ENCODE data around the gene ERBB2. TPM values are rescaled to one million over a fixed set of nuclear protein-coding genes. Genes with fewer than 3 reads are reported as not detected.

ERBB2 gene
- total RNA-seq = 36.6 and 51.4 TPM in 2 replicates

DNA sequence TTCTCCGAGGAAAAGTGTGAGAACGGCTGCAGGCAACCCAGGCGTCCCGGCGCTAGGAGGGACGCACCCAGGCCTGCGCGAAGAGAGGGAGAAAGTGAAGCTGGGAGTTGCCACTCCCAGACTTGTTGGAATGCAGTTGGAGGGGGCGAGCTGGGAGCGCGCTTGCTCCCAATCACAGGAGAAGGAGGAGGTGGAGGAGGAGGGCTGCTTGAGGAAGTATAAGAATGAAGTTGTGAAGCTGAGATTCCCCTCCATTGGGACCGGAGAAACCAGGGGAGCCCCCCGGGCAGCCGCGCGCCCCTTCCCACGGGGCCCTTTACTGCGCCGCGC is at the start of gene ERBB2:
ERBB2 (plus strand) TSS at position 247 of the 330 bp plus-strand sequence. CDS start 175 bp downstream, outside the sequence.

DNA sequence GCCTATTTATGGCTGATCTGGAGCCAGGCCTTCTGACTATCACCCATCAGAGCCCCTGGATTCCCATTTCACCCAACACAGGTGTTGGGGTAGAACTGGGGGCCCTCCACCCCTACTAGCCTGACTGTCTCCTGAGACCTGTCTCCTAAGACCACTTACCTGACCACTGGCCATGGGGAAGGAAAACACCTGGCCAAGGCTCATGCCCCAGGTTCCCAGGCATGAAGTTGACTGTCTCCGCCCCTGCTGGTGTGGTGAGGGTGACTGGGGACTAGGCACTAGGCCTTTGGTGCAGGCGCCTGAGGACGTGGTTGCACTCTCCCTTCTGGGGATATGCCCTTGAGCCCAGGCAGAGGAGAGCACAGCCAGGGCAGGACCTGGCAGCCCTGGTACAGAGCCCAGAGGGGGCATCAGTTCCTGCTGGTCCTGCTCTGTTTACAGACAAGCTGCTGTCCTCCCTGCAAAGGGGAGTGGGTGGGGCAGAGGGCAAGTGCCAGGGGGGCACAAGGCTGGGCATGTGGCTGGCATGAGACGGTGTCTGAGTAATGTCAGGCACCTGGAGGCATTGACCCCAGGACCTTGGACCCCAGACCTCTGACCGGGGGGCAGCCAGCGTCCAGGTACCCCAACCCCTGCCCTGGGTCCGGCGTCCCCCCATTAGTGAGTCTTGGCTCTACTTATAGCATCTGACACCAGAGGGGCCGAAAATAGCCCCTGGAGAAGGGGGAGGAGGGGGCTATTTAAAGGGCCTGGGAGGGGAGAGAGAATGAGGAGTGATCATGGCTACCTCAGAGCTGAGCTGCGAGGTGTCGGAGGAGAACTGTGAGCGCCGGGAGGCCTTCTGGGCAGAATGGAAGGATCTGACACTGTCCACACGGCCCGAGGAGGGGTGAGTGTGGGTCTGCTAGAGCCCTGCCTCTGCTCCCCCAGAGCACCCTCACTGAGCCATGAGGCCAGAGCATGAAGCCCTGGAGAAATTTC is 35.0 kb upstream of the ERBB2 start, which contains the start of gene TCAP:
TCAP (plus strand) TSS at position 769 of the 981 bp plus-strand sequence; CDS start at position 780, 11 bp downstream.

DNA sequence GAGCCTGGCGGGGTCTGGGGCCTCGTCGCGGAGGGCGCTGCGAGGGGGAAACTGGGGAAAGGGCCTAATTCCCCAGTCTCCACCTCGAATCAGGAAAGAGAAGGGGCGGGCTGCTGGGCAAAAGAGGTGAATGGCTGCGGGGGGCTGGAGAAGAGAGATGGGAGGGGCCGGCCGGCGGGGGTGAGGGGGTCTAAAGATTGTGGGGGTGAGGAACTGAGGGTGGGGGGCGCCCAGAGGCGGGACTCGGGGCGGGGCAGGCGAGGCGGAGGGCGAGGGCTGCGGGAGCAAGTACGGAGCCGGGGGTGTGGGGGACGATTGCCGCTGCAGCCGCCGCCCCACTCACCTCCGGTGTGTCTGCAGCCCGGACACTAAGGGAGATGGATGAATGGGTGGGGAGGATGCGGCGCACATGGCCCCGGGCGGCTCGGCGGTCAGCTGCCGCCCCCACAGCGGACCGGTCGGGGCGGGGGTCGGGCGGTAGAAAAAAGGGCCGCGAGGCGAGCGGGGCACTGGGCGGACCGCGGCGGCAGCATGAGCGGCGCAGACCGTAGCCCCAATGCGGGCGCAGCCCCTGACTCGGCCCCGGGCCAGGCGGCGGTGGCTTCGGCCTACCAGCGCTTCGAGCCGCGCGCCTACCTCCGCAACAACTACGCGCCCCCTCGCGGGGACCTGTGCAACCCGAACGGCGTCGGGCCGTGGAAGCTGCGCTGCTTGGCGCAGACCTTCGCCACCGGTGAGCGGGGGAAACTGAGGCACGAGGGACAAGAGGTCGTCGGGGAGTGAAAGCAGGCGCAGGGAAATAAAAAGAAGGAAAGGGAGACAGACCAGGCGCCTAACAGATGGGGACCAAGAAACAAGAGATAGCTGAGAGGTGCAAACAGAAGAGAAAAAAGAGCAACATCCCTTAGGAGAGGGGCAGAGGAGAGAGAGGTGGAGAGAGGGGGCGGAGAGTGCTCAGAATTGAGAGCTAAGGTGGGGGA is 31.6 kb upstream of the ERBB2 start, which contains the start of gene PNMT:
PNMT (plus strand) TSS at position 509 of the 980 bp plus-strand sequence; CDS start at position 532, 23 bp downstream.

DNA sequence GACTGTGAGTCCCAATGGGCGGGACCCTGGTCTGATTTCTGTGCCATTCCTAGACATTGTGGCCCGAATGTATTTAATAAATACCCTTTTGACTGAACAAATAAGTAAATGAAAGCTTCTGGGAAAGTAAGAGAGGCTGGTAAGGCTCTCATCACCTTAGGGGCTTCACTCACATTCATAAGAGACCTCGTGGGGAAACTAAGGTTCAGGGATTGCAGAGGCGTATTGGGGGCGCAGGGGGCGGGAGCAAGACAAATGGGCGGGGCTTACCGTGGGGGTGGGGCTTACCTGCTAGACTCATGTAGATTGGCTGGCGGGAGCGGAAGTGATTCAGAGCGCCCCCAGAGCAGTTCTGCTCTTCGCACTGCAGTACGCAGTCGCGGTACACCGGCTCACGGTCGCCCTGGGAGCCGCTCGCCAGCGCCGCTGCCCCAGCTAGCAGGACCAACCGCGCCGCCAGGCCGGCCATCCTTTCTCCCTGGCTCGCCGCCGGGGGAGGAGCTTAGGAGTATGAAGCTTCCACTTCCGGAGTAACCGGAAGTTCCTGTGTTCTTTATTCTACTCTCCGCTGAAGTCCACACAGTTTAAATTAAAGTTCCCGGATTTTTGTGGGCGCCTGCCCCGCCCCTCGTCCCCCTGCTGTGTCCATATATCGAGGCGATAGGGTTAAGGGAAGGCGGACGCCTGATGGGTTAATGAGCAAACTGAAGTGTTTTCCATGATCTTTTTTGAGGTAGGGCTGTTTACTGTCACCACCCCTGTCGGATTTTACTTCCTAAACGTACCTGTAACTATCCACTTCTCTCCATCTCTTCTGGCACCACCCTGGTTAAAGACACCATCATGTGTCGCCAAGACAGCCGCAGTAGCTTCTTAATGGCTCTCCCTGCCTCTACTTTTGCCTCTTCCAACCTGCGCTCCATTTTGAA is 12.1 kb upstream of the ERBB2 start, which contains the start of gene PGAP3:
PGAP3 (minus strand) TSS at position 512 of the 929 bp plus-strand sequence; CDS start at position 469, 43 bp downstream.

DNA sequence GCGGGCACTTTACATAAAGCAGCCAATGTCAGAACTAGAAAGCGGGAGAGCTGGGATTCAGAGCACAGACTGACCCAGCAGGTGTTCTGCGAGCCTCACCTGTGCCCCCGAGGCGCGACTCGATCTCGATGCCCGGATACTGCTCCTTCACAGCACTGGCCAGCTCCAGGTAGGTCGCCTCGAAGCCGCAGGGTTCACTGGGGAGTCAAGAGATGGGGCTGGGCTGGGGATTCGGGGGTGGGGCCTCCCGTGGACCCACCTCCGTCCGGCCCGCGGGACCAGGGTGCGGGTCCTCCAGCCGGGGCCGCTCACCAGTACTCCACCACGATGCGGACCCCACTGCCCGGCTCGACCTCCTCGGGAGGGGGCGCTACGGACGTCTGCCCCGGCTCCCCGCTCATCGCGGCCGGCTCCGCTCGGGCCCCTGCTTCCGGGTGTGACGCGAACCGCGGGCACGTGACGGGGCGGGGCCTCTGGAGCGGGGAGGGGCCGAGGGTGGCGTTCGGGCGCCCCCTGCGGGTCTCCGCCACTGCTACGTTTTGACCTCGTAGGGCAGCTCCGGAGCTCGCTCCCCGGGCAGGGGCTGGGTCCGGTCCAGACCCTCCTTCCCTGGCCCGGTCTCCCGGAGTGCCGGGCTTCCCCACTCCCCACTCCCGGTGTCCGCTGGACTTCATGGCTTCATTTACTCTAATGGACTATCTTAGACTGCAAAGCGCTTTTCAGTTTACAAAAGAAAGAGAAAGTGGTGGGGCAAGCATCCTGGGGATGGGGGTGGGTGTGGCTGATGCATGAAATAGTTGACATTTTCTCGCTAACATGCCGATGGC is 30.4 kb downstream of the ERBB2 start, which contains the start of gene MIEN1:
MIEN1 (minus strand) TSS at position 438 of the 827 bp plus-strand sequence; CDS start at position 401, 37 bp downstream.

DNA sequence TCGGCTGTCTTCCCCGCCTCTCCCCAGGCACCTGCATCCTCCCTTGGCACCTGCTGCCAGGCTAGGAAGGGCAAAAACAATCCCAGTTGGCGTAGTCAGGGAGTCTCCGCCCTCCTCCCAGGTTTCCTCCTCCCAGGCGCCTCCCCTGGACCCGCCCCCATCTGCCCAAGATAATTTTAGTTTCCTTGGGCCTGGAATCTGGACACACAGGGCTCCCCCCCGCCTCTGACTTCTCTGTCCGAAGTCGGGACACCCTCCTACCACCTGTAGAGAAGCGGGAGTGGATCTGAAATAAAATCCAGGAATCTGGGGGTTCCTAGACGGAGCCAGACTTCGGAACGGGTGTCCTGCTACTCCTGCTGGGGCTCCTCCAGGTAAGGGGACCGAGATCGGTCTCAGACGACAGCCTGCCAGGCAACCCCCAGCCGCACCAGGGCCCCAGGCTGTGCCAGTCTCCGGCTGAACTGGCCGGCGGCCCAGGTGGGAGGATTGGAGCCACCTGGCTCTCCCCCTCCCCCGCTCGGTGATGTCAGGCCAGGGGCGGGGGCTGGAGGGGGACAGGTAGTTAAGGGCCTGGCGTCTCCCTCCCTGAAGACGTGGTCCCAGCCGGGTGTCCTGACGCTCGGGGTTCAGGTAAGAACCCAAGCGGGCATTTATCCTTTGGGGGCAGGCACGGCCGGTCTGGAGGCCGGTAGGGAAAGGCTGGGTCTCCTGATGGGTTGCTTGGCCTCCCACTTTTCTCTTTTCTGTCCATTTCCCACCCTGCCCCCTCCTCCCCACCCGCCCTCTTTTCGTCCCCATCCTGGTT is 38.1 kb downstream of the ERBB2 start, which contains the start of gene GRB7:
GRB7 (plus strand) TSS at position 179 of the 808 bp plus-strand sequence. CDS start 4,364 bp downstream, outside the sequence.

Other genes with a start within 250 kb of the ERBB2 start
- gene MED1, start 248.8 kb upstream of the ERBB2 start, total RNA-seq = 15.4 and 19.6 TPM in 2 replicates
- gene CDK12, start 238.6 kb upstream of the ERBB2 start, total RNA-seq = 17.4 and 20.7 TPM in 2 replicates
- gene NEUROD2, start 92.1 kb upstream of the ERBB2 start, total RNA-seq = not detected in 2 replicates
- gene PPP1R1B, start 73.1 kb upstream of the ERBB2 start, total RNA-seq = under 0.01 and 0.43 TPM in 2 replicates
- 28.7 and 35.8 TPM in 2 replicates for gene STARD3, start 62.9 kb upstream of the ERBB2 start, total RNA-seq
- 0.21 TPM in 1 of 2 replicates, not detected in the other for gene TCAP, start 34.7 kb upstream of the ERBB2 start, total RNA-seq
- gene PNMT, start 31.6 kb upstream of the ERBB2 start, total RNA-seq = not detected in 2 replicates
- gene PGAP3, start 12.0 kb upstream of the ERBB2 start, total RNA-seq = 9.6 and 11.5 TPM in 2 replicates
- 13.0 and 14.7 TPM in 2 replicates for gene MIEN1, start 30.5 kb downstream of the ERBB2 start, total RNA-seq
- 8.3 and 19.0 TPM in 2 replicates for gene GRB7, start 37.9 kb downstream of the ERBB2 start, total RNA-seq
- gene IKZF3, start 164.2 kb downstream of the ERBB2 start, total RNA-seq = under 0.01 TPM in 1 of 2 replicates, not detected in the other
- gene ZPBP2, start 168.1 kb downstream of the ERBB2 start, total RNA-seq = not detected in 2 replicates
- gene GSDMB, start 218.6 kb downstream of the ERBB2 start, total RNA-seq = 2.4 and 2.8 TPM in 2 replicates
- 40.1 and 44.1 TPM in 2 replicates for gene ORMDL3, start 227.5 kb downstream of the ERBB2 start, total RNA-seq
- gene LRRC3C, start 227.7 kb downstream of the ERBB2 start, total RNA-seq = not detected in 2 replicates